Lung (tissue), 12 donors: ENCODE data around the gene LPCAT2. TPM values are rescaled to one million over a fixed set of nuclear protein-coding genes. Genes with fewer than 3 reads are reported as not detected.

Experiments used
- ATAC-seq: fragments of 200-7000 bp; cut with Tn5 transposase; one replicate; pipeline ENCODE4 v1.9.1; 2020; ENCODE audit warnings: moderate number of reproducible peaks; ENCODE audit not compliant: insufficient read depth, low FRiP score
- DNase-seq, 3 donors: peaks; one replicate each; pipeline ENCODE4 v3.0.0-alpha.2; 2013 to 2017
- H3K27ac ChIP-seq, 2 donors: one replicate each; pipeline ENCODE4 v1.5.1; 2013; ENCODE audit warnings: mild to moderate bottlenecking in 2 of 2, moderate library complexity in 2 of 2, control low read depth in 1 of 2, inconsistent platforms in 1 of 2, low read depth in 1 of 2, low read length in 1 of 2
- H3K27me3 ChIP-seq, 3 donors: one replicate each; pipeline ENCODE4 v1.5.1; 2013; ENCODE audit warnings: low read length in 2 of 3; ENCODE audit not compliant: control insufficient read depth in 3 of 3, insufficient read depth in 3 of 3
- H3K36me3 ChIP-seq, 4 donors: one replicate each; pipeline ENCODE4 v1.5.1; 2013; ENCODE audit warnings: low read length in 4 of 4, mild to moderate bottlenecking in 1 of 4, moderate library complexity in 1 of 4; ENCODE audit not compliant: control insufficient read depth in 4 of 4, insufficient read depth in 4 of 4
- H3K4me1 ChIP-seq, 5 donors: one replicate each; pipeline ENCODE4 v1.5.1; 2013; ENCODE audit warnings: low read length in 5 of 5, mild to moderate bottlenecking in 2 of 5, moderate library complexity in 1 of 5; ENCODE audit not compliant: control insufficient read depth in 5 of 5, insufficient read depth in 5 of 5
- H3K4me3 ChIP-seq: one replicate; pipeline ENCODE4 v1.5.1; 2013; ENCODE audit warnings: mild to moderate bottlenecking, control low read depth, moderate library complexity
- H3K9ac ChIP-seq, 2 donors: one replicate each; pipeline ENCODE4 v1.5.1; 2013; ENCODE audit warnings: low read length in 2 of 2, control low read depth in 1 of 2; ENCODE audit not compliant: insufficient read depth in 1 of 2
- H3K9me3 ChIP-seq, 4 donors: one replicate each; pipeline ENCODE4 v1.5.1; 2013; ENCODE audit warnings: low read length in 3 of 4, mild to moderate bottlenecking in 1 of 4, moderate library complexity in 1 of 4; ENCODE audit not compliant: control insufficient read depth in 4 of 4, insufficient read depth in 3 of 4
- CTCF ChIP-seq: IDR thresholded peaks from 2 replicates; pipeline ENCODE4 v1.5.1; 2012; ENCODE audit warnings: mild to moderate bottlenecking; ENCODE audit errors: control extremely low read depth, extremely low read depth
- WGBS, 2 donors: extraction: QIAGEN DNeasy Blood & Tissue Kit; methylation state at CpG; one replicate each; pipeline ENCODE4 v1.1.7; 2013; 5-methylcytosine and 5-hydroxymethylcytosine counted together
- polyA plus RNA-seq, 2 donors: library from polyadenylated mRNA; stranded (reverse); fragments of 200-250 nt; gene quantifications; one replicate each; pipeline ENCODE4 v1.2.1, GENCODE V29; 2013
- total RNA-seq, 2 donors: library from RNA; depleted of rRNA in 1 of 2; stranded (reverse); fragments of >200 nt in 1 of 2; gene quantifications; one replicate each; pipeline ENCODE4 v1.2.1, GENCODE V29; 2014 to 2021
- donor health status: control.
- donor health status: control.
- donor health status: Bipolar disorder and iron deficiency.
- donor health status: healthy.
- donor health status: DM: yes; HTN: yes; CAD: no.

The LPCAT2 gene
- total and polyA plus RNA-seq, 4 donors = 9.5 to 25.3 (median 19.4) TPM

GRCh38 chr16:55494994-55495421, 13.9 kb upstream of the LPCAT2 start:
- Histone ChIP-seq H3K27me3 (no peaks in the 10 kb centered on the region), H3K4me3 (no peak overlapping the region), H3K9me3 (no peaks in the 10 kb centered on the region), H3K9ac (no peak overlapping the region), H3K27ac (no peak overlapping the region), H3K4me1 (peaks cover 0 to 40% (median 26%) of the 10 kb centered on the region in 5 donors), H3K36me3 (peaks cover 0 to 80% (median 30%) of the 10 kb centered on the region in 4 donors)
- peak; percentile 32 for TF ChIP-seq CTCF
- WGBS, 2 donors = 32 to 42% methylated on average over 3 of the region's 3 CpGs
- DNase-seq (peak; percentile 92 to 98 (median 97)), ATAC-seq (peak; percentile 60)

DNA sequence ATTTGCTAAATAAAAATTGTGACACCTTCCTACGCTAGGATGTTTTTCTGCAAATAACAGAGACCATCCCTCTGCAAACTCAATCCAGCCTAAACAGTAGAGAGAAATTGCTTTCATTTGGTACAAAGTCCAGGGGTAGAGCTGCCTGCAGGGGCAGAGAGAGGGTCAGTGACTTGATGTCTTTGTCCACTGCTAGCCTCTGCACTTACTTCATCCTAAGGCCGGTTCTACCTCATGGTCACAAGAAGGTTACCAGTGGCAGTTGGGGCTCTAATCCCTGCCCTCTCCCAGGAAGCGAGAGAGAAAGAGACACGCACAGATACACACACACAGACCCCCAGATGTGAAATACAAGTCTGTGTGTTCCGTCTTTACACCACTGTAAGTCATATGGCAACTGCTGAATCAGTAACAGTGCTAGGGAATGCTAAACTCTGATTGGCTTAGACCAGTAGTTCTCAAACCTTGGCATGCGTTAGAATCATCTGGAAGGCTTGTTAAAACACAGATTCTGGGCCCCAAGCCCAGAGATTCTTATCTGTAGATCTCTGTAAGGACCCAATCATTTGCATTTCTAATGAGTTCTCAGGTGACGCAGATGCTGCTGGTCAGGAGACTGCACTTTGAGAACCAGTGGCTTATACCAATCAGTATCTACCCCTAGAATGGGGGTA, 13.1 kb upstream of the LPCAT2 start:
- peak; percentile 55 for ATAC-seq
- H3K9ac ChIP-seq = peak overlapping the region in 1 of 2 donors; percentile 20

GRCh38 chr16:55496509-55497145, 12.2 kb upstream of the LPCAT2 start:
- H3K9ac ChIP-seq = no peak overlapping the region
- TF ChIP-seq CTCF = no peak
- DNase-seq (no peak), ATAC-seq (no peak)
- H3K36me3 ChIP-seq = peaks cover 0 to 78% (median 26%) of the 10 kb centered on the region in 4 donors
- peaks cover 0 to 56% (median 41%) of the 10 kb centered on the region in 5 donors for H3K4me1 ChIP-seq
- no peaks in the 10 kb centered on the region for H3K9me3 ChIP-seq
- H3K27ac ChIP-seq = no peak overlapping the region
- H3K4me3 ChIP-seq = no peak overlapping the region
- H3K27me3 ChIP-seq = no peaks in the 10 kb centered on the region
- 25 to 48% methylated on average over 8 of the region's 8 CpGs for WGBS, 2 donors

More for the DNA sequence above, 13.1 kb upstream of the LPCAT2 start:
- Histone ChIP-seq H3K27me3 (no peaks in the 10 kb centered on the region), H3K4me1 (peaks cover 0 to 48% (median 34%) of the 10 kb centered on the region in 5 donors), H3K4me3 (no peak overlapping the region), H3K27ac (no peak overlapping the region), H3K9me3 (no peaks in the 10 kb centered on the region), H3K36me3 (peaks cover 0 to 75% (median 27%) of the 10 kb centered on the region in 4 donors)
- DNase-seq = peak in 2 of 3 donors; percentile 47 to 74
- TF ChIP-seq CTCF = no peak
- WGBS, 2 donors = 61 to 83% methylated on average over 7 of the region's 7 CpGs
